NOMO-1 (cell line): ENCODE measurements around the gene NPAS3.

Experiments
- DNase-seq, 2 experiments: peaks; one replicate each; lab custom pipeline; 2025; ENCODE audit not compliant: unreplicated experiment in 2 of 2; lab: John Stamatoyannopoulos, UW

The NPAS3 gene

GRCh38 chr14:33592297-33592696 lies 653.6 kb downstream of the NPAS3 start:
- no peak for DNase-seq

- DNase-seq: no peak
These were observed 657.8 kb downstream of the NPAS3 start for GRCh38 chr14:33596211-33597080.

DNA sequence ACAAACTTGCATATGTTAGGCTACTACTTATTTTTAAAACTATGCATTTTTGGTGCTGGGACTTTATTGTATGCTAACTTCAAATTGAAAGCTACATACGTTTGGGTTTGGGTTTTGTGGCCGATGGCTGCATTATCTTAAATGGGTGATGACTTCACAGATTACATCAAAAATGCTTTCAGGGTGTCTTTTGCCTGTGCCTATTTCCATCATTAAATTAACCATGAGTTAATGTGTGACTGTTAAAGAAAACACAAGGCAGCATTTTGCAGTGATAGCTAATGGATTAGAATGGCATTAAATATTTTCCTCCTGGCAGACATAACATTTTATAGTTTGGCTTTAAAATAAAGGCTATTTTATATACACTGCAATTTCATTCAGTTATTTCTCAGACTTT lies 659.9 kb downstream of the NPAS3 start:
- no peak for DNase-seq

DNA sequence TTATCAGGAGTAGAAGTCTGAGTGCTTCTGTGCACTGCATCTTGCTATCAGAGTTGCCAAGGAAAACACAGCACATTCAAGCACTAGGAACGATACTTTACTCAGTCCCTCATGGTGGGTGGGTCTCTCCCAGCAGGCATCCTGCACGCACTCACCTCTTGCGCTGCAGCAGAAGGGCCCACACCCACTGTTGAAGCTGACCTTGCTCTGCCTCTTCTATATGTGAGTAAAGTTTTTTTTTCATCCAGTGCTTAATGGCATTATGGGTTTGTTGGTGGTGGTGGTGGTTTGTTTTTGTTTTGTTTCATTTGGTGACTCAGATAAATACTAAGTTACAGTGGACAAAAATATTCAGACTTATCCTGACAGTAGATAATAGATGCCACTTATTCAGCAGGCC lies 663.7 kb downstream of the NPAS3 start:
- no peak for DNase-seq

DNA sequence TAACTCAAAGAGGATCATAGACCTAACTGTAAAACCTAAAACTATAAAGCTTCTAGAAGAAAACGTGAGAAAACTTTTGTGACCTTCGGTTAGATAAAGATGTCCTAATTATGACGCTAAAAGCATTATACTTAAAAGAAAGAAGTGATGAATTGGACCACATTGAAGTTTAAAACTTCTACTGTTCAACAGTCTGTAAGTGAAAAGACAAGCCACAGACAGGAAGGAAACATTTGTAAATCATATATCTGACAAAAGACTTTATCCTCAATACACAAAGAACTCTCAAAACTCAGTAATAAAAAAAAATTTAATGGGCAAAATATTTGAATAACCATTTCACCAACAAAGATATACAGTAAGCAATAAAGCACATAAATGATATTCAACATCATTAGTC lies 667.9 kb downstream of the NPAS3 start:
- no peak for DNase-seq

GRCh38 chr14:33609582-33609981 lies 670.9 kb downstream of the NPAS3 start:
- no peak for DNase-seq

DNA sequence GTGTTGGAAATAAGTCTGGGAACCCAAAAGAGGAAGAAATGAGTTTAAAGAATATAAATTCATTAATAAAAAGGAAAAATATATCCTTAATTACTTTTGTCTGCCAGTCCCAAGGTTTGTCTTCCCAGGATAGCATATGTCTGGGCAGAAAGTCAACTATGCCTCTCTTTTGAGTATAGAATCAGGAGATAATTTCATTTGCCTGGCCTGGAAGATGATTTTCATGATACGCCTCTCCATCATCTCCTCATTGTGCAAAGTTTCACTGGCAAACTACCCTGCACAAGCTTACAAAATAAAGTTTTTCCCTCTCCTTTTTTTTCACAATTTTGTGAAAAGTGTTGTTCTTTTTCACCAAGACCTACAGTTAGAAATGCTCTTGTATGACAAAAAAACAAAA lies 671.4 kb downstream of the NPAS3 start:
- DNase-seq: no peak

DNA sequence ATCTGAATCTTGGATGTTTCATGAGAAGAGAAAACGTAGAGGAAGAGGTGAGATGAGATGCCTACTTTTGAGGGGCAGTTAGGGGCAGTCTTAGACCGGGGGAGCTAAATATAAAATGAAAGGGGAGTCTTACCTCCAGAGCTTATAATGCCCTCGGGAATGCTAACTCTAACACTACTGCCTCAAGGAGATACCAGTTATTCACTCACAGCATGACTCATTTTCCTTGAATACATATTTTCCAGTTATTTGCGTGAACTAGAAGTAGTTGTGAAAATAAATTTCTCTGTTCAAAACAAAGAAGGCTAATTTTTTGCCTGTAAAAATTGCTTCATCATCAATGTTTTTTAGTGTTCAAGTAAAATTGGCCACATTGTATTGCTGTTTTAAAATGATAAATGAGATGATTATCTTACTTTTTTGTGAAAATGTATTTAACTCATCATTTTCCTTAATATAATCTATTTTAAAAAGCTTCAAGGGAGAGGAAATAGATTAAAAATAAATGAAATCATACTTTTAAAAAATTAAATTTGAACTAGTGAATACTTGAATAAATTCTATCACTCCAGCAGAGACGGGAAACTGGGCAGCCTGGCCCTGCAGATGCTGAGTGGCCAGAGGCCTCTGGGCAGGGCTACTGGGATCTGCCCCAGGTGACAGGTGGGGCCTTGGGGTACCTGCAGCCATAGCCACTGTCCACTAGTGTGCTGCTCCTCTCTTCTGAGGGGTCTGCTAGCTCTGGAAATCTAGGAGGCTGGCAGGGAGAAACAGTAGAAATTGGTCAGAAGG lies 672.9 kb downstream of the NPAS3 start:
- DNase-seq: no peak

DNA sequence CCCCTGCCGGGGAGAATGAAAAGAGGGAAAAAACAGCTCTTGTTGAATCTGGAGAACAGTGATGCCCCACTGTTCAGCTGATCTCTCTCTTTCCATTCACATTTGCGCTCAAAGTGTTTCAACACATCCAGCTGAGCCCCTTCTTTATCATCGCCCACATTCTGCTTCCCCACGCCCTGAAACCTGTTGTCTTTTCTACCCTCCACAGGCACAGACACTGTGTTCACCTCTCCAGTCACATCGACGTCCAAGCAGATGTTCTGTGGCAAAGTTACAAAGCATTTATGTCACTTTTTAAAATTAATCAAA lies 673.5 kb downstream of the NPAS3 start:
- DNase-seq: no peak

DNA sequence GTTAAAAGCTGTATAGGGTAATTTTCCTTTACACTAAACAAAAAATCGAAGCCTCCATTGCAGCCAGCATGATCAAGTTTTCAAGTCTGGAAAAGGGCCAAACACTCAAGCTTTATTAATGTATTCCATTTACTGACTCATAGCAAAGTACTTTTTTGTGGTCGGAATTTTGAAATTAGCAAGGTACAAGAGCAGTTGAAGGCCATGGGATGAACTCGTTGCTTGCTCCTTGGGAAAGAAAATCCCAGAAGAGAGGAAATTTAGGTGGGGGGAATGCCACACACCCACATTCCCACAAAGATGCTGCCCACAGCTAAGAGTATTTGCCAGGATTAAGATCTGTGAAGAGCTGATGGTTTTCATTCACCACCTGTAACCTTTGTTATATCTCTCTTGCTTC lies 678.5 kb downstream of the NPAS3 start:
- no peak for DNase-seq

DNA sequence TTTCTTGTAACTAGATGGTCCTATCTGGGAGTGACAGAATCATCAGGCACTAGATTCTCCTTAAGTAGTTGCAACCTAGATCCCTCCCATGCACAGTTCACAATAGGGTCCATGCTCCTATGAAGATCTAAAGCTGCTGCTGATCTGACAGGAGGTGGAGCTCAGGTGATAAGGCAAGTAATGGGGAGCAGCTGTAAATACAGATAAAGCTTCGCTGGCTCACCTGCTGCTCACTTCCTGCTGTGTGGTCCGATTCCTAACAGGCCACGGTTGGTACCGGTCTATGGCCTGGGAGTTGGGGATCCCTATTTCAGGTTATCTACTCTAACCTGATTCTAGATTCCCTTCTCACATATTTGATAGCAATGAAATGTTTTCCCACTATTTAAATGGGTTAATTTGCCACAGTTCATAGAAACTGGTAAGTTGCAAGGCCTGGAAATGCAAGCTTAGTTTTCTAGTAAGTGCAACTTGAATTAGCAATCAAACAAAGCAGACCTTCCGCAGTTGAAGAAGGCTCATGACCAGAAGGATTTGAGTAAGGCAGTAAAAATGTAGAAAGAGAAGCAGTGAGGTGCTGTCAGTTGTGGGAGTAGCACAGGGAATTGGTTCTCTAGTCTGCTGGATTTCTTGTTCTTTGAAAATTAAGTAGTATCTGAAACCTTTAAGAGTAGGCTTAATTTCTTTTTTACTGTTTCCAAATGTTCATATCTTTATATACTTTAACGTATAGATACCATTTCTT lies 679.9 kb downstream of the NPAS3 start:
- no peak for DNase-seq

DNA sequence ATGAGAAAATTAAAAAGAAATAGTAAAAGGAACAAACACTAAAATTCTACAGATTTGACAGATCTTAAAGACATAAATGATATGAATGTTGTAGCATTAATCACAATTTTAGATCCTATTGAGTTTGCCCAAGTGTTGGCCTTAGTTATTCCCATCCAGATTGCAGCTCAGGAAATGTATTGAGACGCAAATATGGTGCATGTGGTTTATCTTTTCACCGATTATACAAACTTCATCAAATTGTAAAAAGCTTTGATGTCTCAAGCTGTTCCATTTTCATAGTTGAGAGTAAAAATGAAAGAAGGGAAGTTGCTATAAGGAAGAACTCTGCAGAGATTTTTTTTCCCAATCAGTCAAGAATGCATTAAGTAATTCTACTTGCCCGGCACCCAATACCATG lies 683.8 kb downstream of the NPAS3 start:
- no peak for DNase-seq

DNA sequence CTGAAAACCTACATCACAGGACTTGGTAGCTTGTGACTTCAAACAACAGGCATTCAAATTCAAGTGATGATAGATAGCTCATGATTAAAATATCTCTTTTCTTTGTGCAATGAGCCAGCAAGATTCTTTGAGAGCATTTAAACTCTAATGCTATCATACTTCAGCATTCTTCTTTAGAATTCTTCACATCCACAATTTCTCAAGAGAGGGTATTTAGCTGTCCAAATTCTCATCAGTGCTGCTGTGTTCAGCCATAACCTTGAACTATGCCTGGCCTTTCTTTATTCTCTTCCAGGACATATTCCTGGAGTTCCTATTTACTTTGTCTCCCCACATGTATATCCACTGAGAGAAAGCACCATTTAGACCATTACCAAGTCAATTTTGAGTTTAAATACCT lies 691.1 kb downstream of the NPAS3 start:
- DNase-seq: no peak

DNA sequence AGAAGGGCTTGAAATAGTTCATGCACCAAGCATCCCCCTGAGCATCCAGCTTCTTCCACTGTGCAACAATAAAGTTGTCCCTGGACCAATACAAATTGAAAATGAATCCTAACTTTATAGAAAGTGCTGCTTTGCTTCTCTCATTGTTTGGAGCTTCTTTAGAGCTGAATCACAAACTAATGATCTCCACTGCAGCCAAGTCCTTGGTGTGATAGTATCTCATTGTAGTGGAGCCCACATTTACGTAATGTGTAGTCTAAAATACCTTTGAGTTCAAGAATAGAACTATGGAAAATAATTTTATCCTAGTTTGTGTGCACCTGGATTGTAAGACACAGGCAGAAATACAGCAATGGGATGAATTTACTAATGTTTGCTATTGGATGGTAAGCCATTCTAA lies 692.3 kb downstream of the NPAS3 start:
- no peak for DNase-seq

GRCh38 chr14:33631441-33631840 lies 692.8 kb downstream of the NPAS3 start:
- no peak for DNase-seq

DNA sequence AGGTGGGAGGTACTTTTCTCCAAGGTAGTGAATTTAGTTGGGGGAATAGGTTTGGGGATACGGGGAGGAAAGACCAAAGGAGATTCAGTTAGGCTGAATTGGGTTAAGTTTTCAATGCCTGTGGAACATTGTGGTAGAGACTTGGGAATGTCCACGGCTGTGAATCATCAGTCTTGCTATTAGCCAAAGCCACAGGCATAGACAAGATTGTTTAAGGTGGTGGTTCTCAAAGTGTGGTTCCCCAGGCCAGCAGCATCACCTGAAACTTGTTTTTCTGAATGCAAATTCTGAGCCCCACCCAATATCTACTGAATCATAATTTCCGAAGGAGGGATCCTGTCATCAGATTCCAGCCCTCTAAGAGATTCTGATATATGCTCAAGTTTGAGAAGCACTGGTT lies 696.0 kb downstream of the NPAS3 start:
- no peak for DNase-seq

- DNase-seq: no peak
These were observed 698.0 kb downstream of the NPAS3 start for GRCh38 chr14:33636716-33637115.

GRCh38 chr14:33642080-33642479 lies 703.4 kb downstream of the NPAS3 start:
- no peak for DNase-seq

GRCh38 chr14:33642691-33643244 lies 704.1 kb downstream of the NPAS3 start:
- DNase-seq: no peak

- DNase-seq: no peak
These were observed 704.9 kb downstream of the NPAS3 start for GRCh38 chr14:33643426-33644181.
